WI38 (cell line): ENCODE results near the gene KBTBD7.

Experiments used
- H3K4me3 ChIP-seq: 2 replicates; pipeline ENCODE4 v1.5.1; 2011; ENCODE audit warnings: low read depth, mild to moderate bottlenecking, control low read depth, low read length
- TF ChIP-seq, protein P1 (sequence below): IDR thresholded peaks from 2 replicates; pipeline ENCODE4 v1.5.1; 2012; ENCODE audit warnings: low read depth, mild to moderate bottlenecking, control low read depth, low read length

The KBTBD7 gene

DNA sequence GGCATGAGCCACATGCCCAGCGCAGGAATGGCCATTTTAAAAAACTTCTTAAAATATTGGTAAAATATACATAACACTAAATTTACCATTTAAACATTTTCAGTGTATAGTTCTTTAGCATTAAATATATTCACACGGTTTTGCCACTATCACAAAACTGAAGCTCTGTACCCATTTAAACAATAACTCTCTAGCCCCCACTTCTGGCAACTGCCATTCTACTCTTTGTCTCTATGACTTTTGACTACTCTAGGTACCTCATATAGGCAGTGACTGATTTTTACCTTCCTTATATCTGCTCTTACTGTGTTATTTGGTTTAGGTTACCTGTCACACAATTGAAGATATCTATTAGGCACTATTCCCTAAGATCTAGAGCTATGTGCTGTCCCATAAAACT is 2.3 kb upstream of the KBTBD7 start:
- TF ChIP-seq, protein P1, sequence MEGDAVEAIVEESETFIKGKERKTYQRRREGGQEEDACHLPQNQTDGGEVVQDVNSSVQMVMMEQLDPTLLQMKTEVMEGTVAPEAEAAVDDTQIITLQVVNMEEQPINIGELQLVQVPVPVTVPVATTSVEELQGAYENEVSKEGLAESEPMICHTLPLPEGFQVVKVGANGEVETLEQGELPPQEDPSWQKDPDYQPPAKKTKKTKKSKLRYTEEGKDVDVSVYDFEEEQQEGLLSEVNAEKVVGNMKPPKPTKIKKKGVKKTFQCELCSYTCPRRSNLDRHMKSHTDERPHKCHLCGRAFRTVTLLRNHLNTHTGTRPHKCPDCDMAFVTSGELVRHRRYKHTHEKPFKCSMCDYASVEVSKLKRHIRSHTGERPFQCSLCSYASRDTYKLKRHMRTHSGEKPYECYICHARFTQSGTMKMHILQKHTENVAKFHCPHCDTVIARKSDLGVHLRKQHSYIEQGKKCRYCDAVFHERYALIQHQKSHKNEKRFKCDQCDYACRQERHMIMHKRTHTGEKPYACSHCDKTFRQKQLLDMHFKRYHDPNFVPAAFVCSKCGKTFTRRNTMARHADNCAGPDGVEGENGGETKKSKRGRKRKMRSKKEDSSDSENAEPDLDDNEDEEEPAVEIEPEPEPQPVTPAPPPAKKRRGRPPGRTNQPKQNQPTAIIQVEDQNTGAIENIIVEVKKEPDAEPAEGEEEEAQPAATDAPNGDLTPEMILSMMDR = peak; percentile 16; the same call in 1 of the 2 replicates
- H3K4me3 ChIP-seq = no peak overlapping the region

DNA sequence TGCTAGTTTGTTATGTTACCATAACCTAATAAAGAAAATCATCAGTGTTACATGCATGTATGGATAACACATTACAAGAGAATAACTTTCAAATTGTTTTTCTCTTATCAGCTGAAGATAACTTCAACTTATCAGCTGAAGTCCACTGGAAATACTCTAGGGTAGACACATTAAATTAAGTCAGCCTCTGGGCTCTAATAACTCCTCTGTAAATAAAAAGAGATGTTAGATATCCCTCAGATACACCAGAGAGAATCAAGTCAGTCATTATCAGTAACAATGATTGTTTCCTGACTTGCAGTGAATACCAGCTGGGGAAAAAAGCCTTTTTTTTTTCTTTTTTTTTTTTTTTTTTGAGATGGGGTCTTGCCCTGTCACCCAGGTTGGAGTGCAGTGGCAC is 1.6 kb upstream of the KBTBD7 start:
- no peak overlapping the region for H3K4me3 ChIP-seq
- TF ChIP-seq, protein P1 = no peak

DNA sequence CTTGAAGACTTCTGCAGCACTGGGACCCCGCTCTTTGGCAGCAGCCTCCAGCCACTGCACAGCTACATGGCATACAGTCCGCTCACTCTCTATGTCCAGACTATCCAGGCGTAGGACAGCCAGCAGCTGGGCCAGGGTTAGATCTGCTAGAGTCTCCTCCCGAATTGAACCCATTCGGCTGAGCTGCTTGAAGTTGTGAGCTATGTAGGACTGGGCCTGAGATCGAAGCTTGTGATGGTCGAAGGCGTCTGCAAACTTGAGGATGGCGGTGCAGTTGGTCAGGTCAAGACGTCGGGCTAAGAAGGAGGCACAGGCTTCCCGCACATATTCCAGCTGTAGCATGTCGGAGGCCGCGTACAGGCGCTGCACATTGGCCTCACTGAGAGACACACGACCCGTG is 900 bp downstream of the KBTBD7 start:
- H3K4me3 ChIP-seq = no peak overlapping the region
- TF ChIP-seq, protein P1 = no peak

DNA sequence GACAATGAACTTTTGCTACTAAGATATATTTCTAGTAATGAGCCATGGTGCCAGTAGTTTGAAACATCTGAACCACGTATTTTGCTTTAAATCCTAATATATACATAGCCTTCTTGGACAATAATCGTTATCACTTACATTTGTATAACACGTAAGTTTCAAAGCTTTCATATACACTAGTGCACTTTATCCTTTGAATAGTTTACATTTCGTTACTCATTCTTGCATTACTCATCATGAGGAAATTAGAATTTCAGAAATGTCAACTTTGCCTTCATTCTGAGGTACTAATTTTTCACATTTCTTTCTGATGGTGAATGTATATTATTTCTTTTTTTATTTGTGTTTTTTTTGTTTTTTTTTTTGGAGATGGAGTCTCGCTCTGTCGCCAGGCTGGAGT is 5.8 kb downstream of the KBTBD7 start:
- TF ChIP-seq, protein P1 = no peak
- H3K4me3 ChIP-seq = no peak overlapping the region

DNA sequence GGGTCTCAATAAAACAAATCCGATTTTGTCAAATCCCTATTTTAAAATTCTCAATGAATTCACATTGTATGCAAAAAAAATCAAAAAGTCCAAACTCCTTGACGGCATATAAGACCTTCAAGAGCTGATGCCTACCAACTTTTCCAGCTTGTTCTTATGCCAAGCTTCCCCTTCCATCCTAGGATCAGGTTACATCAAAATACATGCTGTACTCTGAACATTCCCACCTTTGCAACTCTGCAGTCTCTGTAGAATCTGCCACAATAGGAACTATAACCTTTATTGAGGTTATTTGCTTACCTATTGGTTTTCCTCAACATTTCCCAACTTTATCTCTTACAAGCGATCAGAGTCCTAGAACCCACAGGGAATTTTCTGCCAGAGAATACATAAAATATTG is 7.9 kb downstream of the KBTBD7 start:
- no peak overlapping the region for H3K4me3 ChIP-seq
- TF ChIP-seq, protein P1 = no peak

DNA sequence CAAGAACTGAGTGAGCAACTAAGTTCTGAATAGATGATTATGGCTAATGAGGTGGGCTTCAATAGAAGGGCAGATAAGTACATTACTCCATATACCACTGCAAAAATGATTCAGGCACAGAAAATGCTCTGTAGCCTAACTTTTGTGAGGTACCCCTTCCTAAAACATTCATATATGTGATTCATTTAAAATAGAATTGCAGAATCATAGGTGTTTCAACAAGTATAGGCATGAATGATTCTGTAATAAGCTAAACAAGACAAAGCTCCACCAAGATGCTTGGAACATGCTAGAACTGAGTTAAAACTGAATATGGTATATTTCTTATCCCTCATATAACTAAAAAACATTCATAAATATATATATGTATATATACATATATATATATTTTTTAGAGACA is 12.1 kb downstream of the KBTBD7 start:
- TF ChIP-seq, protein P1 = no peak
- H3K4me3 ChIP-seq = no peak overlapping the region

DNA sequence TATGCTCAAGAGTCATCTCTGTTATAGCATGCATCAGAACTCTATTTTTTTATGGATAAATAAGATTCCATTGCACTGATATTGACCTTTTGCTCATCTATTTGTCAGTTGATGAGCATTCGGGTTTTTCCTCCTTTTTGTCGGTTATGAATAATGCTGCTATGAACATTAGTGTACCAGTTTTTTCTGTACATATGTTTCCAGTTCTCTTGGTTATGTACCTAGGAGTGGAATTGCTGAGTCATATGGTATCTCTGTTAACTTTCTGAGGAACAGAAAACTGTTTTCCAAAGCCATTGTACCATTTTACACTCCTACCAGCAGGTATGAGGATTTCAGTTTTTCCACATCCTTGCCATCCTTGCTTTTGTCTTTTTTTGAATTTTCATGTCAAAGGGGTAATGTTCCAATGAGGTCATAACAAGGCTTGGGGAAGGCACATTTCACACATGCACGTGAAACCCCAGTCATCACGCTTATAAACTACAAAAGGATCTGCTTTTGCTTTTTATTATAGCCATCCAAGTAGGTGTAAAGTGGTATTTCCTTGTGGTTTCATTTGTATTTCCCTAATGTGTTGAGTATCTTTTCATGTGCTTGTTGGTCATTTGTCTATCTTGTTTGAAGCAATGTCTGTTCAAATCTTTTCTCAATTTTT is 14.6 kb downstream of the KBTBD7 start:
- no peak overlapping the region for H3K4me3 ChIP-seq
- TF ChIP-seq, protein P1 = no peak
